GM12878 (cell line): ENCODE measurements around the gene RPLP2. TPM values are rescaled to one million over a fixed set of nuclear protein-coding genes. Genes with fewer than 3 reads are reported as not detected.

Experiments
- ATAC-seq: fragments of 200-7000 bp; cut with Tn5 transposase; 3 replicates; pipeline ENCODE4 v1.9.1; 2020; ENCODE audit warnings: mild to moderate bottlenecking, moderate library complexity
- BruUV-seq: library from RNA; stranded (reverse); fragments of 400-500 nt; replicated peaks from 2 replicates; lab custom pipeline; 2021; lab: Mats Ljungman, UMichigan
- CTCF ChIA-PET: fragments of 300-600 bp; sonication (Branson Sonifier 250); formaldehyde crosslinking; extraction: SDS; loops from one replicate; lab custom pipeline; 2021; ENCODE audit warnings: inconsistent platforms; lab: Yijun Ruan, JAX
- POLR2A ChIA-PET: fragments of 350-600 bp; formaldehyde crosslinking; extraction: SDS; loops from one replicate; lab custom pipeline; 2021; ENCODE audit warnings: inconsistent platforms; lab: Charles Lee
- RAD21 ChIA-PET: fragments of 300-600 bp; sonication (Branson Sonifier 250); formaldehyde crosslinking; loops from one replicate; lab custom pipeline; 2023; ENCODE audit warnings: antibody characterized with exemption; ENCODE audit not compliant: unreplicated experiment; lab: Charles Lee
- SMC1A ChIA-PET: fragments of 300-600 bp; sonication (Branson Sonifier 250); formaldehyde crosslinking; loops from one replicate; lab custom pipeline; 2023; ENCODE audit not compliant: unreplicated experiment, uncharacterized antibody; lab: Charles Lee
- DNase-seq: peaks from one replicate; pipeline ENCODE4 v3.0.0-alpha.2; 2011; ENCODE audit warnings: low read depth, low spot score
- FAIRE-seq: peaks from 3 replicates; lab custom pipeline; 2011; peaks lifted over from hg19 to GRCh38; lab: Jason Lieb, UNC
- H2AFZ ChIP-seq: 2 replicates; pipeline ENCODE4 v1.6.0; 2011; ENCODE audit warnings: low read depth, low read length, control low read depth; ENCODE audit not compliant: control insufficient read depth
- H3K27ac ChIP-seq: 2 replicates; pipeline ENCODE4 v1.5.1; 2011; ENCODE audit warnings: control low read depth; ENCODE audit not compliant: control insufficient read depth, insufficient read depth
- H3K27me3 ChIP-seq, 2 experiments: replicated peaks in 1 of 2; 2 replicates each; pipeline versions ENCODE4 v1.6.0 to v1.6.1; 2011; ENCODE audit warnings: low read length in 1 of 2; ENCODE audit not compliant: control insufficient read depth in 2 of 2, insufficient read depth in 2 of 2
- H3K36me3 ChIP-seq, 2 experiments: 2 replicates each; pipeline ENCODE4 v1.5.1; 2011; ENCODE audit warnings: low read length in 1 of 2; ENCODE audit not compliant: control insufficient read depth in 2 of 2, insufficient read depth in 2 of 2
- H3K4me1 ChIP-seq: 2 replicates; pipeline ENCODE4 v1.6.1; 2011; ENCODE audit warnings: mild to moderate bottlenecking, low read length, moderate library complexity, mixed read lengths; ENCODE audit not compliant: control insufficient read depth, insufficient read depth
- H3K4me2 ChIP-seq: 2 replicates; pipeline ENCODE4 v1.6.0; 2011; ENCODE audit warnings: control low read depth; ENCODE audit not compliant: control insufficient read depth, insufficient read depth
- H3K4me3 ChIP-seq: fragments of 200-600 bp; sonication (generic); 2 replicates; pipeline ENCODE4 v1.5.1; 2016
- H3K79me2 ChIP-seq: 2 replicates; pipeline ENCODE4 v1.6.0; 2011; ENCODE audit warnings: low read length; ENCODE audit not compliant: control insufficient read depth, insufficient read depth
- H3K9ac ChIP-seq: 2 replicates; pipeline ENCODE4 v1.8.0; 2011; ENCODE audit warnings: low read length, control low read depth, mixed read lengths; ENCODE audit not compliant: control insufficient read depth, insufficient read depth
- H3K9me3 ChIP-seq: replicated peaks from 3 replicates; pipeline ENCODE4 v1.5.1; 2011; ENCODE audit warnings: mild to moderate bottlenecking, low read length; ENCODE audit not compliant: control insufficient read depth, insufficient read depth
- H4K20me1 ChIP-seq: 2 replicates; pipeline ENCODE4 v1.6.0; 2011; ENCODE audit not compliant: control insufficient read depth, insufficient read depth
- CHD4 ChIP-seq: fragments of 200-600 bp; sonication (generic); IDR thresholded peaks from 2 replicates; pipeline ENCODE4 v1.6.1; 2016; ENCODE audit warnings: mild to moderate bottlenecking
- CTCF ChIP-seq, 3 experiments: IDR thresholded peaks in 2 of 3; conservative IDR thresholded peaks in 1 of 3; 2 replicates each; pipeline ENCODE4 v1.5.1; 2011; ENCODE audit warnings: low read depth in 3 of 3, low read length in 3 of 3, mild to moderate bottlenecking in 3 of 3, control low read depth in 2 of 3, moderate library complexity in 2 of 3, inconsistent platforms in 1 of 3, mixed read lengths in 1 of 3; ENCODE audit not compliant: control insufficient read depth in 2 of 3, insufficient read depth in 1 of 3; ENCODE audit errors: extremely low read depth in 1 of 3
- EGR1 ChIP-seq, 2 experiments: IDR thresholded peaks; 1 replicate in 1 of 2; 2 replicates in 1 of 2; pipeline ENCODE4 v1.6.1; 2011 to 2012; ENCODE audit warnings: low read depth in 2 of 2, low read length in 2 of 2, borderline replicate concordance in 1 of 2, mild to moderate bottlenecking in 1 of 2, moderate library complexity in 1 of 2
- FOXK2 ChIP-seq: fragments of 450-650 bp; IDR thresholded peaks from 2 replicates; pipeline ENCODE4 v1.6.1; 2017; ENCODE audit warnings: mild to moderate bottlenecking, moderate library complexity
- HCFC1 ChIP-seq: fragments of 150-350 bp; IDR thresholded peaks from 2 replicates; pipeline ENCODE4 v1.6.1; 2014; ENCODE audit warnings: low read length
- NFIC ChIP-seq: IDR thresholded peaks from 2 replicates; pipeline ENCODE4 v1.6.1; 2012; ENCODE audit warnings: low read depth, mild to moderate bottlenecking, inconsistent platforms, low read length, moderate library complexity
- PKNOX1 ChIP-seq: fragments of 450-650 bp; IDR thresholded peaks from 2 replicates; pipeline ENCODE4 v1.6.1; 2016; ENCODE audit warnings: mild to moderate bottlenecking
- POLR2A ChIP-seq: IDR thresholded peaks from 2 replicates; pipeline ENCODE4 v1.6.1; 2011; ENCODE audit warnings: low read depth, mild to moderate bottlenecking, low read length
- POLR2AphosphoS2 ChIP-seq: IDR thresholded peaks from 2 replicates; pipeline ENCODE4 v1.6.1; 2011; ENCODE audit warnings: low read depth, mild to moderate bottlenecking, low read length, improper control_type of control experiment, moderate library complexity
- POLR2AphosphoS5 ChIP-seq: IDR thresholded peaks from 2 replicates; pipeline ENCODE4 v1.6.1; 2011; ENCODE audit warnings: mild to moderate bottlenecking, low read length, inconsistent platforms
- WGBS: methylation state at CpG from one replicate; pipeline ENCODE4 v1.1.6; 2016; ENCODE audit warnings: low lambda C conversion rate; ENCODE audit not compliant: insufficient replicate concordance, insufficient coverage; ENCODE audit errors: missing lambda C conversion rate; 5-methylcytosine and 5-hydroxymethylcytosine counted together
- in situ Hi-C: fragments of 300-500 bp; cut with MboI; formaldehyde crosslinking; loops from 9 replicates; pipeline ENCODE4 v1.14.3; 2018; ENCODE audit warnings: mixed read lengths
- intact Hi-C: fragments of 100-400 bp; cut with micrococcal nuclease; formaldehyde crosslinking; loops from one replicate; pipeline ENCODE4 v1.14.2; 2022; ENCODE audit not compliant: unreplicated experiment
- polyA plus RNA-seq, 11 experiments: library from polyadenylated mRNA; depleted of rRNA in 4 of 11; unstranded in 6 of 11; stranded (reverse) in 5 of 11; fragments of >200 nt; fragmentation: Nextera tagmentation in 4 of 11; fragmentation: Illumina TruSeq in 1 of 11; extraction: Ambion mirVana in 4 of 11; extraction: Trizol in 1 of 11; gene quantifications; 1 replicate in 1 of 11; 2 replicates in 10 of 11; pipeline versions ENCODE4 v1.2.1 to v1.2.3, GENCODE V29; 2011 to 2016; ENCODE audit warnings: inconsistent platforms in 2 of 11, missing spikeins in 2 of 11, low read depth in 1 of 11
- total RNA-seq, 4 experiments: library from RNA; depleted of rRNA in 3 of 4; stranded (reverse); fragments of >200 nt in 3 of 4; fragmentation: Illumina TruSeq in 1 of 4; extraction: Trizol in 1 of 4; gene quantifications; 2 replicates each; pipeline versions ENCODE4 v1.2.1 to v1.2.3, GENCODE V29; 2013 to 2021

The RPLP2 gene
- total and polyA plus RNA-seq, 10 of the 15 experiments (the other 5 are each of a cell fraction or from before 2014, with no cell fraction given): 488 to 3,558 (median 1,481) TPM

- intact Hi-C loops: no loop called here
- no peak for ATAC-seq
- 87% methylated on average over 5 of the region's 5 CpGs for WGBS
Measured at GRCh38 chr11:839280-839623, 29.5 kb downstream of the RPLP2 start.

GRCh38 chr11:839875-840617 lies 30.3 kb downstream of the RPLP2 start:
- ChIA-PET RAD21 (interaction anchor here (0.8 to 0.9 kb wide), 2 partner anchors 17 to 21 kb away, joined by 3 read pairs; no protein-coding TSS in a partner anchor), CTCF (no interaction called here), POLR2A (interaction anchor here (1.2 to 4.0 kb wide), 4 partner anchors 10 to 34 kb away, joined by 3 to 21 read pairs (median 4); partner anchors contain the start of genes CRACR2B and PNPLA2), SMC1A (no interaction called here)
- DNase-seq: no peak
- ATAC-seq: no peak
- intact Hi-C loops (loop anchor here (5.0 kb wide), 1 partner anchor 72 kb away; the partner anchor contains the start of gene CHID1), in situ Hi-C loops (loop anchor here (10.0 kb wide), 2 partner anchors 215 to 1015 kb away; partner anchors contain the start of gene LSP1)
- Histone ChIP-seq H3K4me2 (peak overlapping the region; percentile 95; the same call in 1 of the 2 replicates), H3K9ac (no peak overlapping the region; the same call in 1 of the 2 replicates), H3K4me3 (no peak overlapping the region), H2AFZ (no peak overlapping the region), H3K79me2 (peaks cover 20% of the 10 kb centered on the region), H3K27me3 (no peaks in the 10 kb centered on the region), H3K4me1 (peaks cover 15% of the 10 kb centered on the region), H3K9me3 (no peaks in the 10 kb centered on the region), H4K20me1 (no peaks in the 10 kb centered on the region; the same call in 1 of the 2 replicates), H3K36me3 (peaks cover 0 to 25% of the 10 kb centered on the region in 2 experiments; a peak in 2 of 4 replicates), H3K27ac (no peak overlapping the region)
- FAIRE-seq: no peak
- BruUV-seq: no TSS peak
- no peak for TF ChIP-seq POLR2AphosphoS2
- no peak for TF ChIP-seq EGR1 (IDR thresholded peaks at IDR 0.05; ENCODE audit: borderline replicate concordance in 1 of 2, low read depth in 2 of 2, low read length in 2 of 2)
- TF ChIP-seq CTCF (IDR thresholded peaks at IDR 0.05 in 2 of 3, conservative IDR thresholded peaks at IDR 0.05 in 1 of 3; ENCODE audit: control insufficient read depth in 2 of 3, extremely low read depth in 1 of 3, insufficient read depth in 1 of 3, low read depth in 3 of 3, low read length in 3 of 3): peak in 2 of 3 experiments; percentile 28 to 33; a peak in 1 of 6 replicates
- no peak for TF ChIP-seq CHD4
- TF ChIP-seq PKNOX1: no peak
- no peak for TF ChIP-seq NFIC
- peak; percentile 47; the same call in 1 of the 2 replicates for TF ChIP-seq POLR2A
- WGBS: 91% methylated on average over 25 of the region's 25 CpGs

More at GRCh38 chr11:839280-839623, 29.5 kb downstream of the RPLP2 start:
- RAD21 ChIA-PET: no interaction called here
- Histone ChIP-seq H3K27ac (no peak overlapping the region), H3K27me3 (no peaks in the 10 kb centered on the region), H3K4me1 (peaks cover 10% of the 10 kb centered on the region), H3K79me2 (peaks cover 20% of the 10 kb centered on the region), H4K20me1 (no peaks in the 10 kb centered on the region; the same call in 1 of the 2 replicates), H3K36me3 (peaks cover 0 to 25% of the 10 kb centered on the region in 2 experiments; a peak in 2 of 4 replicates), H3K9ac (no peak overlapping the region), H3K4me3 (no peak overlapping the region), H3K9me3 (no peaks in the 10 kb centered on the region), H3K4me2 (no peak overlapping the region), H2AFZ (no peak overlapping the region)
- BruUV-seq: no TSS peak
- TF ChIP-seq HCFC1: no peak
- TF ChIP-seq POLR2AphosphoS5: peak; percentile 35; the same call in 1 of the 2 replicates
- no peak for TF ChIP-seq FOXK2
- DNase-seq: no peak
- in situ Hi-C loops: no loop called here
- POLR2A ChIA-PET: interaction anchor here (1.4 kb wide), 1 partner anchor 20 kb away, joined by 3 read pairs; the partner anchor contains the start of gene PNPLA2
- CTCF ChIA-PET: no interaction called here
- no peak for FAIRE-seq
- SMC1A ChIA-PET: no interaction called here
